ENCODE data around the gene ANXA5.

DNA sequence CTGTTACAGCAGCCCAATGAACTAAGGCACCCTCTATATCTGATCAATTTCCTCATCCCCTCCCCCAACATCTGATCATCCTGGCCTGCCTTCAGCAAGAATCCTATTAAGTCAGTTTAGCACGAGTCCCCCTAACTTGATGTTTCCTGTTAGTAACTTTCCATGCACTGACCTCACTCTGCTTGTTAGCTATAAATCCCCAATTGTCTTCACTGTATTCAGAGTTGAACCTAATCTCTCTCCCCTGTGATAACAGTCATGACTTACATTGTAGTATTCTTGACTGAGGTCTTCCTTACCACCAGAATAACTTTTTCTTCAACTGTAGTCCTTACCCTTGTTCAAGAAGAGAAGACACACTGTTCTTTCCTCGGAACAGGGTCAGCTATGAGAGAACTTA lies 8.5 kb downstream of the ANXA5 start:
- no peak for TF ChIP-seq EP300 (IDR thresholded peaks at IDR 0.05)
- TF ChIP-seq, protein P1, sequence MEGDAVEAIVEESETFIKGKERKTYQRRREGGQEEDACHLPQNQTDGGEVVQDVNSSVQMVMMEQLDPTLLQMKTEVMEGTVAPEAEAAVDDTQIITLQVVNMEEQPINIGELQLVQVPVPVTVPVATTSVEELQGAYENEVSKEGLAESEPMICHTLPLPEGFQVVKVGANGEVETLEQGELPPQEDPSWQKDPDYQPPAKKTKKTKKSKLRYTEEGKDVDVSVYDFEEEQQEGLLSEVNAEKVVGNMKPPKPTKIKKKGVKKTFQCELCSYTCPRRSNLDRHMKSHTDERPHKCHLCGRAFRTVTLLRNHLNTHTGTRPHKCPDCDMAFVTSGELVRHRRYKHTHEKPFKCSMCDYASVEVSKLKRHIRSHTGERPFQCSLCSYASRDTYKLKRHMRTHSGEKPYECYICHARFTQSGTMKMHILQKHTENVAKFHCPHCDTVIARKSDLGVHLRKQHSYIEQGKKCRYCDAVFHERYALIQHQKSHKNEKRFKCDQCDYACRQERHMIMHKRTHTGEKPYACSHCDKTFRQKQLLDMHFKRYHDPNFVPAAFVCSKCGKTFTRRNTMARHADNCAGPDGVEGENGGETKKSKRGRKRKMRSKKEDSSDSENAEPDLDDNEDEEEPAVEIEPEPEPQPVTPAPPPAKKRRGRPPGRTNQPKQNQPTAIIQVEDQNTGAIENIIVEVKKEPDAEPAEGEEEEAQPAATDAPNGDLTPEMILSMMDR (IDR thresholded peaks at IDR 0.05), result no peak
- TF ChIP-seq POLR2A (IDR thresholded peaks at IDR 0.05), result no peak
